AG04450 (cell line): Measurements from ENCODE around the gene SH2D3A. TPM values are rescaled to one million over a fixed set of nuclear protein-coding genes. Genes with fewer than 3 reads are reported as not detected.

Source experiments
- CTCF ChIA-PET: fragments of 300-600, 350-600 bp; formaldehyde crosslinking; extraction: SDS; loops from one replicate; lab custom pipeline; 2022; ENCODE audit warnings: antibody characterized with exemption, inconsistent platforms; lab: Charles Lee
- POLR2A ChIA-PET: fragments of 350-600 bp; formaldehyde crosslinking; extraction: SDS; loops from one replicate; lab custom pipeline; 2021; ENCODE audit warnings: antibody characterized with exemption, inconsistent platforms; lab: Yijun Ruan, JAX
- DNase-seq: peaks from one replicate; pipeline ENCODE4 v3.0.0-alpha.2; 2011; ENCODE audit warnings: low read depth, low spot score
- H3K27ac ChIP-seq: one replicate; pipeline ENCODE4 v1.5.1; 2012; ENCODE audit warnings: low read depth, low read length, control low read depth
- H3K27me3 ChIP-seq: one replicate; pipeline ENCODE4 v1.6.0; 2012; ENCODE audit warnings: low read length; ENCODE audit not compliant: control insufficient read depth, insufficient read depth
- H3K4me3 ChIP-seq: 2 replicates; pipeline ENCODE4 v1.5.1; 2011; ENCODE audit warnings: mild to moderate bottlenecking, low read depth, low read length, control low read depth
- H3K9me3 ChIP-seq: 2 replicates; pipeline ENCODE4 v1.5.1; 2012; ENCODE audit warnings: low read length; ENCODE audit not compliant: control insufficient read depth, insufficient read depth
- CTCF ChIP-seq: IDR thresholded peaks from 2 replicates; pipeline ENCODE4 v1.5.1; 2011; ENCODE audit warnings: low read depth, low read length, control low read depth, inconsistent platforms
- polyA plus RNA-seq: library from polyadenylated mRNA; depleted of rRNA; stranded (reverse); fragments of >200 nt; gene quantifications from 2 replicates; pipeline ENCODE4 v1.2.3, GENCODE V29; 2011

The SH2D3A gene
- polyA plus RNA-seq, 1 experiment: not detected

GRCh38 chr19:6809262-6809661 lies 42.0 kb upstream of the SH2D3A start:
- H3K27me3 ChIP-seq: no peaks in the 10 kb centered on the region
- POLR2A ChIA-PET: no interaction called here
- no peaks in the 10 kb centered on the region; the same call in 1 of the 2 replicates for H3K9me3 ChIP-seq
- no peak overlapping the region for H3K4me3 ChIP-seq
- TF ChIP-seq CTCF: no peak
- DNase-seq: no peak
- CTCF ChIA-PET: interaction anchor here (0.6 kb wide), 1 partner anchor 298 kb away, joined by 3 read pairs; no protein-coding TSS in a partner anchor
- H3K27ac ChIP-seq: no peak overlapping the region

GRCh38 chr19:6808494-6808893 lies 41.3 kb upstream of the SH2D3A start:
- no peak overlapping the region for H3K27ac ChIP-seq
- ChIA-PET CTCF (no interaction called here), POLR2A (no interaction called here)
- no peaks in the 10 kb centered on the region for H3K27me3 ChIP-seq
- no peak overlapping the region for H3K4me3 ChIP-seq
- no peak for DNase-seq
- TF ChIP-seq CTCF: no peak
- H3K9me3 ChIP-seq: no peaks in the 10 kb centered on the region; the same call in 1 of the 2 replicates

GRCh38 chr19:6807291-6807690 lies 40.1 kb upstream of the SH2D3A start:
- ChIA-PET POLR2A (no interaction called here), CTCF (no interaction called here)
- H3K27ac ChIP-seq: no peak overlapping the region
- H3K9me3 ChIP-seq: no peaks in the 10 kb centered on the region; the same call in 1 of the 2 replicates
- H3K27me3 ChIP-seq: no peaks in the 10 kb centered on the region
- no peak for TF ChIP-seq CTCF
- no peak for DNase-seq
- no peak overlapping the region for H3K4me3 ChIP-seq

- ChIA-PET POLR2A (no interaction called here), CTCF (no interaction called here)
- TF ChIP-seq CTCF: no peak
- no peak for DNase-seq
- H3K27me3 ChIP-seq: no peaks in the 10 kb centered on the region
- peaks cover 3% of the 10 kb centered on the region for H3K9me3 ChIP-seq
- H3K4me3 ChIP-seq: no peak overlapping the region
- no peak overlapping the region for H3K27ac ChIP-seq
Measured at GRCh38 chr19:6806488-6806887, 39.3 kb upstream of the SH2D3A start.

- no peak for TF ChIP-seq CTCF
- ChIA-PET CTCF (no interaction called here), POLR2A (no interaction called here)
- Histone ChIP-seq H3K9me3 (peaks cover 7% of the 10 kb centered on the region), H3K27me3 (no peaks in the 10 kb centered on the region), H3K27ac (no peak overlapping the region), H3K4me3 (no peak overlapping the region)
- DNase-seq: no peak
Measured at GRCh38 chr19:6803036-6803404, 35.8 kb upstream of the SH2D3A start.
